GM12892 (cell line): ENCODE data around the gene BRDT.

ENCODE experiments used
- POLR2A ChIP-seq: IDR thresholded peaks from 2 replicates; pipeline ENCODE4 v1.6.1; 2011; ENCODE audit warnings: low read depth, low read length, control low read depth
- POLR2AphosphoS5 ChIP-seq: IDR thresholded peaks from 2 replicates; pipeline ENCODE4 v1.6.1; 2011; ENCODE audit warnings: low read depth, low read length, control low read depth

DNA sequence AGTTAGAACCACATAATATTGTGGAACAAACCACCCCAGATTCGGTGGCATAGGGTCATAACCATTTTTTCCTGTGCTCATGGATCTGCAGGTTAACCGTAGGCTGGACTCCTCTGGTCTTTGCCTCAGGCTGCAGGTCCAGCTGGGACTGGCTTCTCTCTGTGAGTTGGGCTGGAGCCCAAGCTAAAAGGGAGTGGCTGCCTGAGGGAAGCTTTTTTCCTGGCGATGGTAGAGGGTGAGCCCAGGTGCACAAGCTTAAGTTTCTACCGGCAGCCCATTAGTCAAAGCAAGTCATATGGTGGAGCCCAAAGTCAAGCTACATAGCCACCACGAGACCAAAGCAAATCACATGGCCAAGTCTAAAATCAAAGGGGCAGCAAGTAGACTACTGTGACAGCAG, 94.4 kb downstream of the BRDT start:
- TF ChIP-seq POLR2A, result no peak
- TF ChIP-seq POLR2AphosphoS5, result no peak
